A549 (cell line): ENCODE results near the gene LAMA3.

Experiments
- BHLHE40 ChIP-seq: IDR thresholded peaks from 2 replicates; pipeline ENCODE4 v1.6.1; 2012; ENCODE audit warnings: low read depth, low read length, inconsistent platforms
- CBX8 ChIP-seq: fragments of 200-600 bp; sonication (generic); IDR thresholded peaks from 2 replicates; pipeline ENCODE4 v1.6.1; 2016
- CHD2 ChIP-seq: fragments of 150-350 bp; IDR thresholded peaks from 2 replicates; pipeline ENCODE4 v1.6.1; 2014; ENCODE audit warnings: low read length; ENCODE audit not compliant: partially characterized antibody
- CTCF ChIP-seq: fragments of >200 bp; sonication (Bioruptor Twin); formaldehyde crosslinking; IDR thresholded peaks from 3 replicates; pipeline ENCODE4 v1.5.1; 2016
- EP300 ChIP-seq, 2 experiments: fragments of >200 bp; sonication (Bioruptor Twin); formaldehyde crosslinking; IDR thresholded peaks; 2 replicates in 1 of 2; 3 replicates in 1 of 2; pipeline ENCODE4 v1.6.1; 2016 to 2017
- MAFK ChIP-seq: fragments of 450-650 bp; IDR thresholded peaks from 2 replicates; pipeline ENCODE4 v1.6.1; 2014; ENCODE audit not compliant: partially characterized antibody
- MAX ChIP-seq: IDR thresholded peaks from 2 replicates; pipeline ENCODE4 v1.6.1; 2012
- MYC ChIP-seq: IDR thresholded peaks from 2 replicates; pipeline ENCODE4 v1.6.1; 2012; ENCODE audit warnings: mild to moderate bottlenecking, inconsistent platforms, low read length, improper control_type of control experiment, borderline replicate concordance
- POLR2A ChIP-seq: IDR thresholded peaks from 2 replicates; pipeline ENCODE4 v1.6.1; 2012; ENCODE audit warnings: mild to moderate bottlenecking, low read length
- REST ChIP-seq: fragments of 200-600 bp; sonication (generic); IDR thresholded peaks from 2 replicates; pipeline ENCODE4 v1.6.1; 2016; ENCODE audit warnings: antibody characterized with exemption, mild to moderate bottlenecking, moderate library complexity
- SMC3 ChIP-seq: fragments of >200 bp; sonication (Bioruptor Twin); formaldehyde crosslinking; IDR thresholded peaks from 3 replicates; pipeline ENCODE4 v1.6.1; 2018; ENCODE audit warnings: inconsistent platforms
- TF ChIP-seq, protein P1 (sequence below): fragments of >200 bp; sonication (Bioruptor Twin); formaldehyde crosslinking; IDR thresholded peaks from 3 replicates; pipeline ENCODE4 v1.6.1; 2016

GRCh38 chr18:23939366-23939765, 250.1 kb downstream of the LAMA3 start:
- TF ChIP-seq MAX, result no peak
- TF ChIP-seq SMC3, result no peak
- no peak for TF ChIP-seq CHD2
- no peak for TF ChIP-seq REST
- no peak for TF ChIP-seq CTCF
- no peak for TF ChIP-seq MYC
- TF ChIP-seq, protein P1, sequence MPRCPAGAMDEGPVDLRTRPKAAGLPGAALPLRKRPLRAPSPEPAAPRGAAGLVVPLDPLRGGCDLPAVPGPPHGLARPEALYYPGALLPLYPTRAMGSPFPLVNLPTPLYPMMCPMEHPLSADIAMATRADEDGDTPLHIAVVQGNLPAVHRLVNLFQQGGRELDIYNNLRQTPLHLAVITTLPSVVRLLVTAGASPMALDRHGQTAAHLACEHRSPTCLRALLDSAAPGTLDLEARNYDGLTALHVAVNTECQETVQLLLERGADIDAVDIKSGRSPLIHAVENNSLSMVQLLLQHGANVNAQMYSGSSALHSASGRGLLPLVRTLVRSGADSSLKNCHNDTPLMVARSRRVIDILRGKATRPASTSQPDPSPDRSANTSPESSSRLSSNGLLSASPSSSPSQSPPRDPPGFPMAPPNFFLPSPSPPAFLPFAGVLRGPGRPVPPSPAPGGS, result no peak
- TF ChIP-seq BHLHE40, result no peak
- TF ChIP-seq MAFK, result no peak
- TF ChIP-seq CBX8, result no peak
- TF ChIP-seq EP300 (IDR thresholded peaks at IDR 0.05), result no peak
- TF ChIP-seq POLR2A, result no peak
